OCI-LY3 (cell line): ENCODE results near the gene GPRIN2.
"Not testable (repeated sequence)": the region's sequence is repeated elsewhere in the genome, so short reads cannot be mapped to it uniquely, and the experiment has no call there.

Experiments
- H2AFZ ChIP-seq: fragments of 200-600, 300-600 bp; shearing (Covaris generic); 2 replicates; pipeline ENCODE4 v1.6.0; 2014; ENCODE audit warnings: antibody characterized with exemption, low read depth, low read length
- H3K27ac ChIP-seq: fragments of 200-600, 300-600 bp; sonication (generic); 2 replicates; pipeline ENCODE4 v1.5.1; 2014; ENCODE audit warnings: mild to moderate bottlenecking, low read length, moderate library complexity, mixed read lengths
- H3K27me3 ChIP-seq: fragments of 200-600, 300-600 bp; sonication (generic); 2 replicates; pipeline ENCODE4 v1.6.1; 2014; ENCODE audit warnings: low read depth, low read length, mixed read lengths
- H3K36me3 ChIP-seq: fragments of 200-600, 300-600 bp; sonication (generic); replicated peaks from 2 replicates; pipeline ENCODE3; 2014; ENCODE audit warnings: low read depth, low read length, mixed read lengths
- H3K4me1 ChIP-seq: fragments of 300-600, 200-600 bp; sonication (generic); 2 replicates; pipeline ENCODE4 v1.6.1; 2014; ENCODE audit warnings: low read length, mixed read lengths
- H3K4me2 ChIP-seq: fragments of 200-600, 300-600 bp; sonication (generic); 2 replicates; pipeline ENCODE4 v1.6.1; 2014; ENCODE audit warnings: low read length, mixed read lengths
- H3K4me3 ChIP-seq: fragments of 300-600, 200-600 bp; sonication (generic); 2 replicates; pipeline ENCODE4 v1.5.1; 2014; ENCODE audit warnings: antibody characterized with exemption, mild to moderate bottlenecking, low read length, moderate library complexity
- H3K79me2 ChIP-seq: fragments of 300-600, 200-600 bp; shearing (Covaris generic); 2 replicates; pipeline ENCODE4 v1.6.1; 2014; ENCODE audit warnings: mild to moderate bottlenecking, low read length, mixed read lengths
- H3K9ac ChIP-seq: fragments of 300-600, 200-600 bp; shearing (Covaris generic); 2 replicates; pipeline ENCODE4 v1.6.0; 2014; ENCODE audit warnings: mild to moderate bottlenecking, low read length, moderate library complexity
- H3K9me3 ChIP-seq: fragments of 200-600, 300-600 bp; shearing (Covaris generic); 2 replicates; pipeline ENCODE4 v1.6.1; 2014; ENCODE audit warnings: low read length, mixed read lengths; ENCODE audit not compliant: insufficient read depth
- H4K20me1 ChIP-seq: fragments of 200-600, 300-600 bp; sonication (generic); 2 replicates; pipeline ENCODE4 v1.6.1; 2016; ENCODE audit warnings: low read length, mixed read lengths; ENCODE audit not compliant: insufficient read depth
- CTCF ChIP-seq: fragments of 200-600, 300-600 bp; sonication (generic); IDR thresholded peaks from 2 replicates; pipeline ENCODE4 v1.5.1; 2014; ENCODE audit warnings: antibody characterized with exemption, low read length, low read depth
- EZH2phosphoT487 ChIP-seq: fragments of 200-600 bp; shearing (Covaris generic); IDR thresholded peaks from 2 replicates; pipeline ENCODE4 v1.6.1; 2018; ENCODE audit warnings: antibody characterized with exemption, mixed run types, low read depth

Gene GPRIN2

DNA sequence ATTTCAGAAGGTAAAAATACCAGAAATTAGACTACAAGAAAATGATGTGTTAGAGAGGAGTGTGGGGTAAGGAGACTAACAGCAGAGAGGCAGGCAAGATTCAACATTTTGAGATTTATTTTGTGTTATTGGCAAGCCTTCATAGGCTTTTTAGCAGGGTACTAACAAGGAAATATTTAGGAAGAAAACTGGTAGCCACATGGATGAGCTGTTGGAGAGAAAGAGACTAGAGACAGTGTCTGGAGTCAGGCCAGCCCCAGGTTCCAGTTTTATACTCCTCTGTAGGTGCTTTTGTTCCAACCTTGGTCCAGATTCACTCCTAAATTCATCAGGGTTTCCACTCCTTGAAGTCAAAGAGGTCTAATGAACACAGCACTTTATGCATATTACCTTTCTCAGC, 41.1 kb downstream of the GPRIN2 start:
- H3K4me1 ChIP-seq, result no peaks in the 10 kb centered on the region
- H3K36me3 ChIP-seq, result no peaks in the 10 kb centered on the region
- H3K9me3 ChIP-seq, result no peaks in the 10 kb centered on the region
- no peak overlapping the region for H3K4me2 ChIP-seq
- H3K79me2 ChIP-seq, result no peaks in the 10 kb centered on the region
- TF ChIP-seq CTCF (no peak), EZH2phosphoT487 (no peak)
- H2AFZ ChIP-seq, result no peak overlapping the region
- no peak overlapping the region for H3K27ac ChIP-seq
- H3K27me3 ChIP-seq, result no peaks in the 10 kb centered on the region
- no peak overlapping the region for H3K4me3 ChIP-seq
- no peak overlapping the region for H3K9ac ChIP-seq
- H4K20me1 ChIP-seq, result no peaks in the 10 kb centered on the region

DNA sequence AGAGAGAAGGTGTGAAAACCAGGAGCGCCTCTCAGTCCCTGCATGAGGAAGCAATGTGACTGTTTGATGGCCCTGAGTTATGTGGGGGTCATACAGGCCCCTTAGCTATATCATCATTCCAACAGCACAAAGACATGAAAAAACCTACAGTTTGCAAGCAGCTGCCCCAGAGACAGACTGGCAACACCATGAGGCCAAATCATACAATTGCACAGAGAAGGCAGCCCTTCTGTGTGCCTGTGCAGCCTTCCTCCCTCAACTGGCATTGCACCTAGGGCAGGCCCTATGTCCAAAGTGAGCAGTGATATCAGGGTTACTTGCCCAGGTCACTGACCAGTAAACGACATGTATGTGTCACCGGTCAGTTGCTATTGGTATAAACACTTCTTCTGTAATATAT, 41.6 kb downstream of the GPRIN2 start:
- no peaks in the 10 kb centered on the region for H3K79me2 ChIP-seq
- TF ChIP-seq CTCF (no peak), EZH2phosphoT487 (no peak)

DNA sequence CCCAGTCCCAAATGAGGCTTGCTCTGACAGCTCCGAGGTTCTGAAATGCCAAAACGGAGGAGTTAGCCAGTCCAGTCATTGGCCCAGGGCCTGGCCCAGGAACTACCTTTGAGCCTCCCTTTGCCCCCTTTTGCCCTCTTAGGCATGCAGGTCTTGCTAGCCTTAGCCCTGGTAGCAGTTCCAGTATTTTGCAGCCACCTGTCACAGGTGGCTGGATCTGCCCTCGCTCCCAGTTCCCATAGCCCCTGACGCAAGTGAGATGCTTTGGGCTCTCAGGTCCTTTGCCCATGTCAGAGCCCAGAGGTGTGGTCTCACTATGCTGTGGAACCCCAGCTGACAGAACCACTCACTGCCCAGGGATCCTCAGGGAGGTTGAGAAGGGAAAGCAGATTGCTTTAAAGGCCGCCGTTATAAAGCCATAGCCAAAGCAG, 42.0 kb downstream of the GPRIN2 start:
- Histone ChIP-seq H2AFZ (no peak overlapping the region), H3K4me1 (no peaks in the 10 kb centered on the region), H3K27me3 (no peaks in the 10 kb centered on the region), H3K4me3 (no peak overlapping the region), H4K20me1 (no peaks in the 10 kb centered on the region), H3K36me3 (no peaks in the 10 kb centered on the region), H3K27ac (no peak overlapping the region), H3K9me3 (no peaks in the 10 kb centered on the region), H3K4me2 (no peak overlapping the region), H3K79me2 (no peaks in the 10 kb centered on the region), H3K9ac (no peak overlapping the region)
- TF ChIP-seq EZH2phosphoT487 (no peak), CTCF (no peak)

More for the DNA sequence above, 41.6 kb downstream of the GPRIN2 start:
- Histone ChIP-seq H3K27me3 (no peaks in the 10 kb centered on the region), H3K4me2 (no peak overlapping the region), H3K36me3 (no peaks in the 10 kb centered on the region), H3K9ac (no peak overlapping the region), H3K9me3 (no peaks in the 10 kb centered on the region), H3K27ac (no peak overlapping the region), H3K4me1 (no peaks in the 10 kb centered on the region), H2AFZ (no peak overlapping the region), H4K20me1 (no peaks in the 10 kb centered on the region), H3K4me3 (no peak overlapping the region)

DNA sequence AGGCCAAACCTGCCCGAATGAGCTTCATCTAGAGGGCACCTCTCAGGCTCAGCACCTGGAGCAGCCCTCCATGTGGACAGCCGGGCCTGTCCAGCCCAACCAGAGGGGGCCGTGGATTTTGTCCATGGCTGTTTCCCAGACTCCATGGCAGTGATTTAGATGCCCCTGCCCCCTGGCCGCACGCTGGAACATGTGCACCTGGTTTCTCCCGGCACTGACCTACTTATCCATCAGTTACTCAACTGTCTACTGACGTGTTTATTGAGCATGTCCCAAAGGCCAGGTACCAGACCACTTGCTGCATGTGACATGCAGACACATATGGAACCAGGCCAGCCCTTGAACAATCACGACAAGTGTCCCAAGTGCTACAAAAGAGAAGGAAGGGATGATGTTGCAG, 43.1 kb downstream of the GPRIN2 start:
- not testable (repeated sequence) for H2AFZ ChIP-seq, H3K27me3 ChIP-seq, H3K9me3 ChIP-seq, H4K20me1 ChIP-seq, H3K36me3 ChIP-seq, H3K27ac ChIP-seq, H3K9ac ChIP-seq, H3K4me3 ChIP-seq, H3K4me2 ChIP-seq, H3K79me2 ChIP-seq, H3K4me1 ChIP-seq

GRCh38 chr10:46512725-46513124, 43.7 kb downstream of the GPRIN2 start:
- not testable (repeated sequence) for H3K36me3 ChIP-seq

GRCh38 chr10:46512002-46512401, 44.5 kb downstream of the GPRIN2 start:
- H3K27ac ChIP-seq, H3K4me3 ChIP-seq, H3K4me2 ChIP-seq, H2AFZ ChIP-seq, H4K20me1 ChIP-seq, H3K9me3 ChIP-seq, H3K9ac ChIP-seq, H3K4me1 ChIP-seq, H3K79me2 ChIP-seq, H3K27me3 ChIP-seq, H3K36me3 ChIP-seq: not testable (repeated sequence)

More at GRCh38 chr10:46512725-46513124, 43.7 kb downstream of the GPRIN2 start:
- H3K4me2 ChIP-seq, H3K9me3 ChIP-seq, H3K9ac ChIP-seq, H4K20me1 ChIP-seq, H3K27ac ChIP-seq, H2AFZ ChIP-seq, H3K4me3 ChIP-seq, H3K79me2 ChIP-seq, H3K4me1 ChIP-seq, H3K27me3 ChIP-seq: not testable (repeated sequence)
